ENCODE data around the gene WEE2. TPM values are rescaled to one million over a fixed set of nuclear protein-coding genes. Genes with fewer than 3 reads are reported as not detected.

Gene WEE2
- total and polyA plus RNA-seq, 9 of the 15 experiments (the other 6 are each of a cell fraction or from before 2014, with no cell fraction given), result not detected

GRCh38 chr7:141700296-141700847 is 7.8 kb upstream of the WEE2 start:
- H2AFZ ChIP-seq (ENCODE audit: low read depth, low read length), result no peak overlapping the region
- H3K36me3 ChIP-seq (ENCODE audit: control insufficient read depth, insufficient read depth, low read length), result no peaks in the 10 kb centered on the region
- H3K4me2 ChIP-seq (ENCODE audit: insufficient read depth, low read length), result no peak overlapping the region
- TF ChIP-seq OTX1 (CRISPR knock-in tag; IDR thresholded peaks at IDR 0.05) (no peak), CREB3L1 (IDR thresholded peaks at IDR 0.05; ENCODE audit: borderline replicate concordance, low read depth) (no peak)
- TF ChIP-seq, protein P1, sequence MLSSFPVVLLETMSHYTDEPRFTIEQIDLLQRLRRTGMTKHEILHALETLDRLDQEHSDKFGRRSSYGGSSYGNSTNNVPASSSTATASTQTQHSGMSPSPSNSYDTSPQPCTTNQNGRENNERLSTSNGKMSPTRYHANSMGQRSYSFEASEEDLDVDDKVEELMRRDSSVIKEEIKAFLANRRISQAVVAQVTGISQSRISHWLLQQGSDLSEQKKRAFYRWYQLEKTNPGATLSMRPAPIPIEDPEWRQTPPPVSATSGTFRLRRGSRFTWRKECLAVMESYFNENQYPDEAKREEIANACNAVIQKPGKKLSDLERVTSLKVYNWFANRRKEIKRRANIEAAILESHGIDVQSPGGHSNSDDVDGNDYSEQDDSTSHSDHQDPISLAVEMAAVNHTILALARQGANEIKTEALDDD (IDR thresholded peaks at IDR 0.05), result no peak
- DNase-seq (ENCODE audit: extremely low read depth in 1 of 4, low spot score in 3 of 4), result no peak
- H3K27ac ChIP-seq (ENCODE audit: extremely low read depth, low read depth, low read length), result no peak overlapping the region
- H3K27me3 ChIP-seq (ENCODE audit: control insufficient read depth in 2 of 2, insufficient read depth in 2 of 2, low read length in 2 of 2), result peaks cover 55 to 60% of the 10 kb centered on the region in 2 experiments
- ChIA-PET CTCF (ENCODE audit: low intra/inter-chr PET ratio) (no interaction called here), POLR2A (interaction anchor here (0.8 to 1.5 kb wide), 3 partner anchors 8 to 176 kb away, joined by 3 read pairs; partner anchors contain the start of gene WEE2)
- H3K9me1 ChIP-seq (ENCODE audit: control insufficient read depth, insufficient read depth, low read length), result no peaks in the 10 kb centered on the region
- no peak for ATAC-seq
- no peaks in the 10 kb centered on the region for H3K79me2 ChIP-seq (ENCODE audit: control insufficient read depth, insufficient read depth, low read length)
- no peak for FAIRE-seq
- no peaks in the 10 kb centered on the region; the same call in none of the 2 replicates for H4K20me1 ChIP-seq (replicated peaks; ENCODE audit: control insufficient read depth, insufficient read depth, low read length)
- intact Hi-C loops (cut with micrococcal nuclease) (no loop called here), in situ Hi-C loops (cut with MboI) (no loop called here)
- no peaks in the 10 kb centered on the region for H3K9me3 ChIP-seq (replicated peaks; ENCODE audit: control insufficient read depth, insufficient read depth, low read depth, low read length)
- H3K9ac ChIP-seq (ENCODE audit: insufficient read depth in 1 of 2, low read depth in 2 of 2, low read length in 2 of 2), result no peak overlapping the region
- 2% methylated on average over 5 of the region's 5 CpGs for WGBS (ENCODE audit: insufficient coverage, low coverage, missing lambda C conversion rate)
- H3K4me3 ChIP-seq, result no peak overlapping the region
- peaks cover 0 to 10% of the 10 kb centered on the region in 2 experiments; a peak in 2 of 5 replicates for H3K4me1 ChIP-seq (replicated peaks in 1 of 2; ENCODE audit: control insufficient read depth in 2 of 2, insufficient read depth in 2 of 2, low read length in 2 of 2)
- BruUV-seq (replicated peaks), result no TSS peak

Measured in K562 (cell line).